H9 (cell line): ENCODE data around the gene RAB31. TPM values are rescaled to one million over a fixed set of nuclear protein-coding genes. Genes with fewer than 3 reads are reported as not detected.

Experiments
- DNase-seq: peaks from one replicate; pipeline ENCODE4 v3.0.0-alpha.2; 2017
- H2AFZ ChIP-seq: one replicate; pipeline ENCODE4 v1.6.1; 2013; ENCODE audit warnings: mild to moderate bottlenecking, low read length, control low read depth, moderate library complexity
- H2AK5ac ChIP-seq: 2 replicates; pipeline ENCODE4 v1.6.1; 2013; ENCODE audit warnings: low read length, control low read depth, mixed read lengths; ENCODE audit not compliant: insufficient read length
- H2BK120ac ChIP-seq: one replicate; pipeline ENCODE4 v1.6.1; 2013; ENCODE audit warnings: low read depth, mild to moderate bottlenecking, low read length, control low read depth, inconsistent platforms; ENCODE audit not compliant: poor library complexity, severe bottlenecking
- H2BK12ac ChIP-seq: 2 replicates; pipeline ENCODE4 v1.6.1; 2013; ENCODE audit warnings: low read length, control low read depth, mixed read lengths, low read depth; ENCODE audit not compliant: insufficient read length
- H2BK15ac ChIP-seq: 2 replicates; pipeline ENCODE4 v1.6.1; 2013; ENCODE audit warnings: low read depth, low read length, control low read depth
- H2BK20ac ChIP-seq: one replicate; pipeline ENCODE4 v1.6.1; 2013; ENCODE audit warnings: low read depth, mild to moderate bottlenecking, low read length, control low read depth, inconsistent platforms; ENCODE audit not compliant: poor library complexity, severe bottlenecking
- H2BK5ac ChIP-seq: 2 replicates; pipeline ENCODE4 v1.6.1; 2013; ENCODE audit warnings: low read length, control low read depth, mixed read lengths; ENCODE audit not compliant: insufficient read length
- H3K14ac ChIP-seq: 2 replicates; pipeline ENCODE4 v1.6.1; 2013; ENCODE audit warnings: low read length, control low read depth; ENCODE audit not compliant: insufficient read depth
- H3K18ac ChIP-seq: 2 replicates; pipeline ENCODE4 v1.6.1; 2013; ENCODE audit warnings: low read depth, mild to moderate bottlenecking, mixed read lengths, low read length, control low read depth; ENCODE audit not compliant: insufficient read length
- H3K23ac ChIP-seq: 2 replicates; pipeline ENCODE4 v1.6.1; 2013; ENCODE audit warnings: low read length, control low read depth, mixed read lengths, low read depth; ENCODE audit not compliant: insufficient read length
- H3K23me2 ChIP-seq: 2 replicates; pipeline ENCODE4 v1.6.1; 2013; ENCODE audit warnings: low read depth, mild to moderate bottlenecking, mixed read lengths, low read length, control low read depth; ENCODE audit not compliant: insufficient read length, poor library complexity, severe bottlenecking
- H3K27ac ChIP-seq: 2 replicates; pipeline ENCODE4 v1.5.1; 2013; ENCODE audit warnings: low read length, control low read depth, mixed read lengths, low read depth; ENCODE audit not compliant: insufficient read length
- H3K27me3 ChIP-seq: 2 replicates; pipeline ENCODE4 v1.6.1; 2013; ENCODE audit warnings: low read length, control low read depth, inconsistent platforms; ENCODE audit not compliant: insufficient read depth
- H3K4ac ChIP-seq: 2 replicates; pipeline ENCODE4 v1.6.1; 2013; ENCODE audit warnings: low read depth, mild to moderate bottlenecking, control low read depth, inconsistent platforms, low read length, moderate library complexity
- H3K4me1 ChIP-seq: 2 replicates; pipeline ENCODE4 v1.6.1; 2013; ENCODE audit warnings: low read length, control low read depth, inconsistent platforms; ENCODE audit not compliant: insufficient read depth
- H3K4me2 ChIP-seq: 2 replicates; pipeline ENCODE4 v1.6.1; 2013; ENCODE audit warnings: low read length, control low read depth, mixed read lengths; ENCODE audit not compliant: insufficient read length, insufficient read depth
- H3K56ac ChIP-seq: 2 replicates; pipeline ENCODE4 v1.6.1; 2013; ENCODE audit warnings: low read depth, mild to moderate bottlenecking, mixed read lengths, low read length, control low read depth; ENCODE audit not compliant: insufficient read length
- H3K79me1 ChIP-seq: 2 replicates; pipeline ENCODE4 v1.6.1; 2013; ENCODE audit warnings: low read depth, mild to moderate bottlenecking, moderate library complexity, low read length, control low read depth, inconsistent platforms; ENCODE audit not compliant: insufficient read depth, poor library complexity, severe bottlenecking
- H3K79me2 ChIP-seq: 2 replicates; pipeline ENCODE4 v1.6.1; 2013; ENCODE audit warnings: low read length, control low read depth, inconsistent platforms; ENCODE audit not compliant: insufficient read depth
- H3K9ac ChIP-seq: 2 replicates; pipeline ENCODE4 v1.6.1; 2013; ENCODE audit warnings: low read length, control low read depth, mixed read lengths; ENCODE audit not compliant: insufficient read length; ENCODE audit errors: extremely low read depth
- H3K9me3 ChIP-seq: one replicate; pipeline ENCODE4 v1.6.1; 2013; ENCODE audit warnings: low read depth, low read length, inconsistent platforms; ENCODE audit not compliant: control insufficient read depth
- H3T11ph ChIP-seq: one replicate; pipeline ENCODE4 v1.6.1; 2013; ENCODE audit warnings: mild to moderate bottlenecking, low read length, control low read depth, inconsistent platforms
- H4K20me1 ChIP-seq: one replicate; pipeline ENCODE4 v1.6.1; 2013; ENCODE audit not compliant: control insufficient read depth, insufficient read length, insufficient read depth
- H4K5ac ChIP-seq: 2 replicates; pipeline ENCODE4 v1.6.1; 2013; ENCODE audit warnings: low read depth, mild to moderate bottlenecking, mixed read lengths, low read length, control low read depth; ENCODE audit not compliant: insufficient read length
- H4K8ac ChIP-seq: replicated peaks from 2 replicates; pipeline ENCODE4 v1.6.1; 2013; ENCODE audit warnings: low read length, control low read depth, mixed read lengths, low read depth; ENCODE audit not compliant: insufficient read length
- H4K91ac ChIP-seq: 2 replicates; pipeline ENCODE4 v1.6.1; 2013; ENCODE audit warnings: low read depth, mild to moderate bottlenecking, moderate library complexity, mixed read lengths, low read length, control low read depth; ENCODE audit not compliant: insufficient read length
- H3K27ac Mint-ChIP-seq, 3 experiments: 2 replicates in 2 of 3; 3 replicates in 1 of 3; pipeline ENCODE4 v1.8.0; 2020 to 2021; ENCODE audit warnings: mixed read lengths in 3 of 3, mild to moderate bottlenecking in 1 of 3, moderate library complexity in 1 of 3
- H3K27me3 Mint-ChIP-seq: 2 replicates; pipeline ENCODE4 v1.8.0; 2021; ENCODE audit warnings: low read depth, mild to moderate bottlenecking, moderate library complexity, mixed read lengths
- H3K36me3 Mint-ChIP-seq, 3 experiments: 2 replicates in 2 of 3; 3 replicates in 1 of 3; pipeline ENCODE4 v1.8.0; 2020 to 2021; ENCODE audit warnings: low read depth in 3 of 3, mixed read lengths in 3 of 3; ENCODE audit not compliant: insufficient read depth in 1 of 3
- H3K4me1 Mint-ChIP-seq, 2 experiments: 2 replicates each; pipeline ENCODE4 v1.8.0; 2020; ENCODE audit warnings: mixed read lengths in 2 of 2
- H3K4me3 Mint-ChIP-seq, 2 experiments: 2 replicates in 1 of 2; 3 replicates in 1 of 2; pipeline ENCODE4 v1.8.0; 2020 to 2021; ENCODE audit warnings: mild to moderate bottlenecking in 2 of 2, mixed read lengths in 2 of 2, moderate library complexity in 1 of 2
- H3K9me3 Mint-ChIP-seq, 2 experiments: 2 replicates in 1 of 2; 3 replicates in 1 of 2; pipeline ENCODE4 v1.8.0; 2020; ENCODE audit warnings: mild to moderate bottlenecking in 2 of 2, mixed read lengths in 2 of 2, moderate library complexity in 1 of 2
- WGBS: extraction: QIAGEN DNeasy Blood & Tissue Kit; methylation state at CpG from one replicate; pipeline ENCODE4 v1.1.7; 2013; ENCODE audit warnings: missing lambda C conversion rate, low lambda C conversion rate, mixed read lengths; ENCODE audit not compliant: insufficient read length; ENCODE audit errors: extremely low coverage; 5-methylcytosine and 5-hydroxymethylcytosine counted together
- total RNA-seq: library from RNA; stranded (reverse); gene quantifications from 2 replicates; pipeline ENCODE4 v1.2.1, GENCODE V29; 2021
- TF ChIP-seq, protein P1 (sequence below): fragments of 200-600 bp; sonication (generic); conservative IDR thresholded peaks from 3 replicates; pipeline ENCODE4 v1.8.0; 2021; ENCODE audit warnings: antibody characterized with exemption, mild to moderate bottlenecking

Gene RAB31
- total RNA-seq, 1 experiment from 2014 or later: 22.4 TPM

- Mint-ChIP-seq H3K9me3 (peaks cover 4 to 5% of the 10 kb centered on the region in 2 experiments; a peak in 4 of 5 replicates), H3K36me3 (peaks cover 2 to 6% (median 4%) of the 10 kb centered on the region in 3 experiments; a peak in 4 of 7 replicates), H3K4me1 (peaks cover 10 to 15% of the 10 kb centered on the region in 2 experiments), H3K4me3 (no peak overlapping the region), H3K27me3 (no peaks in the 10 kb centered on the region), H3K27ac (peak overlapping the region; percentile 9 to 67 (median 23); a peak in 5 of 7 replicates)
- no peak overlapping the region; the same call in 1 of the 2 replicates for H2BK15ac ChIP-seq
- no peak overlapping the region for H2AFZ ChIP-seq
- TF ChIP-seq, protein P1, sequence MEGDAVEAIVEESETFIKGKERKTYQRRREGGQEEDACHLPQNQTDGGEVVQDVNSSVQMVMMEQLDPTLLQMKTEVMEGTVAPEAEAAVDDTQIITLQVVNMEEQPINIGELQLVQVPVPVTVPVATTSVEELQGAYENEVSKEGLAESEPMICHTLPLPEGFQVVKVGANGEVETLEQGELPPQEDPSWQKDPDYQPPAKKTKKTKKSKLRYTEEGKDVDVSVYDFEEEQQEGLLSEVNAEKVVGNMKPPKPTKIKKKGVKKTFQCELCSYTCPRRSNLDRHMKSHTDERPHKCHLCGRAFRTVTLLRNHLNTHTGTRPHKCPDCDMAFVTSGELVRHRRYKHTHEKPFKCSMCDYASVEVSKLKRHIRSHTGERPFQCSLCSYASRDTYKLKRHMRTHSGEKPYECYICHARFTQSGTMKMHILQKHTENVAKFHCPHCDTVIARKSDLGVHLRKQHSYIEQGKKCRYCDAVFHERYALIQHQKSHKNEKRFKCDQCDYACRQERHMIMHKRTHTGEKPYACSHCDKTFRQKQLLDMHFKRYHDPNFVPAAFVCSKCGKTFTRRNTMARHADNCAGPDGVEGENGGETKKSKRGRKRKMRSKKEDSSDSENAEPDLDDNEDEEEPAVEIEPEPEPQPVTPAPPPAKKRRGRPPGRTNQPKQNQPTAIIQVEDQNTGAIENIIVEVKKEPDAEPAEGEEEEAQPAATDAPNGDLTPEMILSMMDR: no peak
- H4K20me1 ChIP-seq: no peaks in the 10 kb centered on the region
- no peak overlapping the region for H3K4me2 ChIP-seq
- H3K4me1 ChIP-seq: no peaks in the 10 kb centered on the region
- DNase-seq: no peak
- H3K23me2 ChIP-seq: no peaks in the 10 kb centered on the region
- H2AK5ac ChIP-seq: no peak overlapping the region
- H3K9ac ChIP-seq: no peak overlapping the region
- H3K79me2 ChIP-seq: no peaks in the 10 kb centered on the region
- WGBS: no CpG with 5 or more reads among the region's 18 CpGs
- H3K56ac ChIP-seq: no peak overlapping the region
- H3K79me1 ChIP-seq: no peaks in the 10 kb centered on the region
- H2BK20ac ChIP-seq: peak overlapping the region; percentile 11
- no peak overlapping the region for H2BK12ac ChIP-seq
- no peak overlapping the region for H2BK120ac ChIP-seq
- no peak overlapping the region for H2BK5ac ChIP-seq
- no peak overlapping the region for H4K91ac ChIP-seq
- H4K8ac ChIP-seq: no peak overlapping the region
- no peak overlapping the region for H3K18ac ChIP-seq
- H4K5ac ChIP-seq: no peak overlapping the region
- no peak overlapping the region for H3K27ac ChIP-seq
- H3K23ac ChIP-seq: no peak overlapping the region
- H3K27me3 ChIP-seq: no peaks in the 10 kb centered on the region
- no peak overlapping the region for H3K4ac ChIP-seq
- H3K9me3 ChIP-seq: no peaks in the 10 kb centered on the region
- no peak overlapping the region for H3K14ac ChIP-seq
- no peak overlapping the region for H3T11ph ChIP-seq
Observed at GRCh38 chr18:9849407-9850283, 141.5 kb downstream of the RAB31 start.
